CD4-positive, alpha-beta T cell treated with Interleukin-4 for 4 hours (primary cell): ENCODE results near the gene ABCA3.
A peak's percentile ranks its signal among the peaks of the same experiment; 100 is the strongest.
"Not testable (repeated sequence)": the region's sequence is repeated elsewhere in the genome, so short reads cannot be mapped to it uniquely, and the experiment has no call there.

Experiments used
- DNase-seq: peaks from one replicate; pipeline ENCODE4 v3.0.0-alpha.2; 2020

The ABCA3 gene

GRCh38 chr16:2340564-2341455 is at the start of gene ABCA3:
Gene ABCA3 (minus strand): TSS chr16:2340728. CDS start chr16:2326466, 14,262 bp downstream.
- peak; percentile 91 for DNase-seq

GRCh38 chr16:2388875-2389433 is 48.4 kb upstream of the ABCA3 start:
- DNase-seq, result no peak

- DNase-seq, result no peak
Observed at GRCh38 chr16:2388139-2388874, 47.8 kb upstream of the ABCA3 start.

GRCh38 chr16:2386990-2387389 is 46.5 kb upstream of the ABCA3 start:
- DNase-seq, result no peak

- not testable (repeated sequence) for DNase-seq
Observed at GRCh38 chr16:2385982-2386381, 45.5 kb upstream of the ABCA3 start.

GRCh38 chr16:2385190-2385836 is 44.8 kb upstream of the ABCA3 start:
- no peak for DNase-seq

GRCh38 chr16:2384426-2384825 is 43.9 kb upstream of the ABCA3 start:
- no peak for DNase-seq

- DNase-seq, result no peak
Observed at GRCh38 chr16:2383501-2383900, 43.0 kb upstream of the ABCA3 start.

- no peak for DNase-seq
Observed at GRCh38 chr16:2374644-2375043, 34.1 kb upstream of the ABCA3 start.

GRCh38 chr16:2373176-2373575 is 32.6 kb upstream of the ABCA3 start:
- DNase-seq, result no peak

- DNase-seq, result no peak
Observed at GRCh38 chr16:2372684-2373083, 32.2 kb upstream of the ABCA3 start.

- no peak for DNase-seq
Observed at GRCh38 chr16:2371421-2371820, 30.9 kb upstream of the ABCA3 start.

- DNase-seq, result no peak
Observed at GRCh38 chr16:2370721-2371120, 30.2 kb upstream of the ABCA3 start.

GRCh38 chr16:2366660-2367309 is 26.3 kb upstream of the ABCA3 start:
- DNase-seq, result no peak

- DNase-seq, result no peak
Observed at GRCh38 chr16:2365397-2366294, 25.1 kb upstream of the ABCA3 start.

- no peak for DNase-seq
Observed at GRCh38 chr16:2364638-2365210, 24.2 kb upstream of the ABCA3 start.

GRCh38 chr16:2362218-2362617 is 21.7 kb upstream of the ABCA3 start:
- DNase-seq, result no peak

- no peak for DNase-seq
Observed at GRCh38 chr16:2361129-2361528, 20.6 kb upstream of the ABCA3 start.

GRCh38 chr16:2359919-2360318 is 19.4 kb upstream of the ABCA3 start:
- DNase-seq, result no peak

GRCh38 chr16:2358811-2359210 is 18.3 kb upstream of the ABCA3 start:
- DNase-seq, result no peak

- DNase-seq, result no peak
Observed at GRCh38 chr16:2357331-2357730, 16.8 kb upstream of the ABCA3 start.
